AML-193 (cell line): ENCODE measurements around the gene MX2.

Experiments
- DNase-seq, 2 experiments: peaks; one replicate each; lab custom pipeline; 2025; lab: John Stamatoyannopoulos, UW

MX2 gene

DNA sequence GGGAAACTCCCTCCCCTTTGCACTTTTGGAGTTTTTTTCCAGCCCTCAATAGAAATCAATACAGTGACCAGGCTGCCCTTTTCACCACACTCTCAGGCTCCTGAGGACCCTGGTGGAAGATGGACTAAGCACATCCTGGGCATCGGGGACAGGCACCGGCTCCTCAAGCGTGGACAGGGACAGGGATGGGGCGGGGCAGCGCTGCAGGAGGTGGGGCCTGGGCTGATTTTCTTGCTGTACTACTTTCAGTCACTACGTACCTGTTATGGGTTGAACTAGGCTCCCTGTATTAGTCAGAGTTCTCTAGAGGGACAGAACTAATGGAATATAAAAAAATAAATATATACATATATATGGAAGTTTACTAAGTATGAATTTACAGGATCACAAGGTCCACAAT lies 2.5 kb downstream of the MX2 start:
- no peak for DNase-seq

DNA sequence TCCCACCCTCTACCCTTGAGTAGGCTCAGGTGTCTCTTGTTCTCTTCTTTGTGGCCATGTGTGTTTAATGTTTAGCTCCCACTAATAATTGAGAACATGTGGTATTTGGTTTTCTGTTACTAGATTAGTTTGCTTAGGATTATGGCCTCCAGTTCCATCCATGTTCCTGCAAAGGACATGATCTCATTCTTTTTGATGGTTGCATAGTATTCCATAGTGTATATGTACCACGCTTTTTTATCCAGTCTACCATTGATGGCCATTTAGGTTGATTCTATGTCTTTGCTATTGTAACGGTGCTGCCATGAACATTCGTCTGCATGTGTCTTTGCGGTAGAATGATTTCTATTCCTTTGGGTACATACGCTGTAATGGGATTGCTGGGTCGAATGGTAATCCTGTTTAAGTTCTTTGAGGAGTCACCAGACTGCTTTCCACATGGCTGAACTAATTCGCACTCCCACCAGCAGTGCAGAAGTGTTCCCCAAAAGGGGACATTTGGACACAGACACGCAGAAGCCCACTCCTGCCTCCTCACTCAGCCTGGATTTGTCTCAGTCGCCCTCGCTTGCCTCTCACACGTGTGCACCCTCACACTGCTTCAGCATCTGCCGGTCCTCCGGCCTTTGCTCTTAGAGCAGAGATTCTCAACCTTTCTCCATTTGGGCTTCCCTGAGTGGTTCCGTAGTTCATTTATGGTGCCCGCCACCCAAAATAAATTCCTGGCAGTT lies 3.7 kb downstream of the MX2 start:
- DNase-seq = no peak

DNA sequence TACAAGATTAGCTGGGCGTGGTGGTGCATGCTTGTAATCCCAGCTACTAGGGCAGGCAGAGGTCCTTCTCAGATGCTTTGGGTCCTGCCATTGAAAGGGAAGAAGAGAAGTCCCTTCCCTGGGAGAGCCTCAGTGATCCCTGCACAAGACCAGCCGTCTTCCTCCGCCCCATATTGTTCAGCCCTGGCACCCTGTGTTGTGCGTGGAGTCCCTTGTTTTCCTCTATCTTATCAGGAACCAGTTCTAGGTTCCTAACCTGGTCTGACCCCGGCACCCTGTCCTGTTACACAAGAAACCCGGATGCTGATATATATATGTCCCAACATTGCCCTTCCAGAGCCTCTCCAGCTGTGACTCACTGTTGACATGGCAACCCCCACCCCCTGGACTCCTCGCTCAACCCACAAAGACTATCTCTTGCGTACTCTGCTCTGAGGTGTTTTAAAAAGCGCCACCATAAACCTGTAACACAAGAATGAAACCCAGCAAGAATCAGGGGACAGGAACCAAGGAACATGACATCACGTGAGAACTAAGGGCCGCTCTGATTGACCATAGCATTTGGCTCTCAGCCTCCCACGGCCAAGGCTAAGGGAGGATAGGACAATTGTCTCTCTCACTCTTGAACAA lies 4.8 kb downstream of the MX2 start:
- DNase-seq = peak; percentile 93 to 94

DNA sequence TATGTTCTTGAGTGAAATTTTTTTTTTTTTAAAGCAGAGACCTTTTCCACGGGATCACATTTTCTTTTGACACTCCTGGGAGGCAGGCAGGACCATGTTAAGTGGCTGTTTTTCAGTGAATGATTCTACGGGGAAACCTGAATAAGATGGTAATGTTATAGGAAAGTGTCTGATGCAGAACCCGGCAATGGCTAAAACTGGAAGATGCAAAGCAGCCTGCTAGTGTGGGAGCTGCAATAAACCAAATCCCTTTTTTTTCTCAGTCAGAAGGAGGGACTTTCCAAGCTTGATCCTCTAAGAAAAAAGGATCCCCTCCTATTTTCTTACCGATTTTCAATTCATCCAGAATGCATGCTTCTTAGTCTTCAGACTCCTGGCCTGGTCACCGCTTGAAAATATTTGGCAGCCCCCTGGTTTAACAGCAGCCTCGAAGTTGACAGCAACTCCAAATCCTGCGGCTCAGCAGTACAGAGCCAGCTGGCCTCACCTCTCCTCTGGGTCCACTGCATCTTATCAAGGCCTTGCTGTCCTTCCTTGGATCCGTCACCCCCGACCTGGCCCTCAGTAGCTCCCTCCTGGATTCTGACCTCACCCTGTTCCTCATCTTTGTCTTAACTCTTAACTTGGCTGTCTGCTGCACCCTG lies 5.6 kb downstream of the MX2 start:
- DNase-seq = no peak

DNA sequence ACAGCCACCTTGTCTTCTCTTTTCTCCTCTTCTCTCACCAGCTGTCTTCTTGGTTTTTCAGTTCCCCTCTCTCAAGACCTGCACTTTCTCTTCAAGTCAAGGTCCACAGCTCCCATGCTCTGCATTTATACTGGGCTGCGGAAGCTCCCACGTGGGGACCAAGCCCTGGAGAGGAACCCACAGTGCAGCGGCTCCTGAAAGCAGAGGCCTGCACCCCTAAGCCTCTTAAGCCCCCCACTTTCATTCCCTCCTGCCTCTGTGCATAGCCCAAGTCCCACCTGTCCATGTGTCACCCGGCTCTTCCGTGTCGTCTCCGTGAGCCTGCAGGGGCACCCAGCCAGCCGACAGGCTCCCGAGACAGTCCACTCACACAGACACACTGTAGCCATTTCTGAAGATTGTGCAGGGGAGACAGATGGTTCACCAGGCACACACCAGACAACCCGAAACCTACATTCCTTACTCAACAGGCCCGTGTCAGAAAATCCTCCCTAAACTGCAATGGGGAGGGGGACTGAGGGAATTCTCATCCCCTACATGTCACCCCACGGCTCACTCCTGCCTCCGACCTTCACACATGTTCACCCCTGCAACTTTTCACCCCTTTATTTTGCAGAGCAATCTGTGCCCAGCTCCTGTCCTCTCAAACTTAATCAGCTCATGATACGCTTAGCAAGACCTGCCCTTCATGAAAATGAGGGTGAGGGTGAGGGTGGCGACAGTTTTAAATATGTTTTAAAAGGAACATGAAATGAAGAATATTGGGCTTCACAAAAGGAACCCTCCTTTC lies 6.3 kb downstream of the MX2 start:
- DNase-seq = no peak

DNA sequence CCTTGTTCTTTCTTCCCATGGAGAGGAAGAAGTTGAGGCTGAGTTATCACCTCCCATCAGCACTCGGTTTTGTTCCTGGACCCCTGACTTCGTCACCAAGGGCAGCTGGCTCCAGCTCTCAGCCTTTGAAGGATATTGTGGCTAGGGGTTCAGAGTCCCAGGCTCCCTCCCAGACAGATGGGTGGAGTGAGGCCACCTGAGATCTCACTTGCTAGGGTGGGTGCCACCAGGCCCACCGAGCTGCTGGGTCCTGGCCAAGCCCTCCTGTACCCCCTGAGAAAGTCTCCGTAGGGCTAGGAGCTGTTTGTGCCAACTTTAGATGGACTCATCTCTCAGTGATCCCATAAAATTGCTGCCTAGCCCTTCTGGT lies 6.9 kb downstream of the MX2 start:
- DNase-seq = no peak

DNA sequence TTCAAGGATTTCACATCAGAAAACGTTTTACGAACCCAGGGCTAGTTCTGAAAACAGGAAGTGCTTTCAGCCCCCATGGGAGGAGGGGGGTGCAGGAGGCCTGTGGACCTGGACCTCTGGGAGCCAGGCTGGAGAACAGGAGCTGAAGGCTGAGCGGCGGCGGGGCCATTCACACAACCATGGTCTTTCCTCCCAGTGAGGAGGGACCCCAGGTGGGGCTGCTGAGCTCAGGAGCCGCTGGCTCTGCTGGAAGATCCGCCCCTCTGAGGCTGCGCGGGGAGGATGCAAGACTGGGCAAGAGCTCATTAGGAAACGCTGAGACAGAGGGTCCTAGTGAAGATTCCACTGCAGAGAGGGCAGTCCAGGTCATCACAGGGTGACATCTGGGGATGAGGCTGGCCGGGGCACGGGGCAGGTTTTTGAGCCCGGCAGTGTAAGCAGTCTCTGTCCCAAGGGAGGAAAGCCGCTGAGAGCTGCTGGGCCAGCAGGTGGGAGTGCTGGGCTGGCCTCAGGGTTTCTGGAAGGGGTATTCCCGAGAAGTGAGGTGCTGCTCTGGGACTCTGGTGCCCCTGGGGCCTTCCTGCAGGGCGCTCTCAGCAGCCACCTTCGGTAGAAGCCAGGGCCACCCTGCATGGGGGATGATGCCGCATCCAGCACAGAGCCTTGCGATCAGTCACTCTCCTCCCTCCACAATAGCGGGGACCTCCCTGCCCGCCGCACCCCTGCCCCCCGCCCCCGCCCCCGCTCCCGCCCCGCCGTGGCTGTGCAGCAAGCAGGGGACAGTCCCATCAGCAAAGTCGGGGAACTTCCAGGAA lies 7.5 kb downstream of the MX2 start:
- DNase-seq = no peak

DNA sequence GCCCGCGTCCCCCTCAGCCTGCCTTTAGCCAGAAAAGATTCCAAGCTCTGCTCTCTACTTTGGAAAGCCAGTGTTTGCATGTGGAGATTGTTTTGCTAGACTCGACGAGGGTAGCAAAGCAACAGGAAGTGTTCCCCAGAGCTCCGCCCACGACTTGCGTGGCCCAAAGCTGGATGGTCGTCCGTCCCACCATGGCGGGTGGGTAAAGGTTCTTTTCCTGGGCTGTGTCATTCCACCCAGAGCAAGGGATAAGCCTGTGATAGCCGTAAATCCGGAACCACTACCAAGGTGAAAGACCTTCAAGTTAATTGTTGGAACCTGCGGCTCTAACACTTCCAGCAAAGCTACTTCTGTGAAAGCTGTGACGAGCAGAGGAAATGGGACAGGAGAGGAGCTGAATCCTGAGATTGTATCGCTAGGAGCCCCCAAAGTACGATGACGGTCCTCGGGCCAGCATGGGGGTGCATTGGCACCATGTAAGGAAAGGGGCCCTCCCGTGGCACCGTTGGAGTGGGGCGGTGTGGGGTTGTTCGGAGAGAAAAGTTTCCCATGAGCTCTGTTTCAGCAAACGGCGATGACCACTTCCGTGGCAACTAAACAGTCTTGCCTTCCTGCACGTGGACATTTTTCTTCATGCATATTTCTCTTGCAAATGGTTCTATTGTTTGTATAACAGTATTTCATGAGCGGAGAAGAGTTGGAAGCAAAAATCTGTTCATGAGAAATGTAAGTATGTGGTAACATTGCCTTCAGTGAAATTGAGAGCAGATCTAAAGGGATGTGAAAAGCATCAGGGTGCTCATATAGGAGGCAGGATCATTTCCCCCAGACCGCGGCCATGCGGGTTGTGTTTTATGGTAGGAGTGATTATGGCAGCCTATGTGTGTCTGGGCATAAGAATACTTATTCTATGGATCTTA lies 8.4 kb downstream of the MX2 start:
- peak; percentile 43 to 53 for DNase-seq

DNA sequence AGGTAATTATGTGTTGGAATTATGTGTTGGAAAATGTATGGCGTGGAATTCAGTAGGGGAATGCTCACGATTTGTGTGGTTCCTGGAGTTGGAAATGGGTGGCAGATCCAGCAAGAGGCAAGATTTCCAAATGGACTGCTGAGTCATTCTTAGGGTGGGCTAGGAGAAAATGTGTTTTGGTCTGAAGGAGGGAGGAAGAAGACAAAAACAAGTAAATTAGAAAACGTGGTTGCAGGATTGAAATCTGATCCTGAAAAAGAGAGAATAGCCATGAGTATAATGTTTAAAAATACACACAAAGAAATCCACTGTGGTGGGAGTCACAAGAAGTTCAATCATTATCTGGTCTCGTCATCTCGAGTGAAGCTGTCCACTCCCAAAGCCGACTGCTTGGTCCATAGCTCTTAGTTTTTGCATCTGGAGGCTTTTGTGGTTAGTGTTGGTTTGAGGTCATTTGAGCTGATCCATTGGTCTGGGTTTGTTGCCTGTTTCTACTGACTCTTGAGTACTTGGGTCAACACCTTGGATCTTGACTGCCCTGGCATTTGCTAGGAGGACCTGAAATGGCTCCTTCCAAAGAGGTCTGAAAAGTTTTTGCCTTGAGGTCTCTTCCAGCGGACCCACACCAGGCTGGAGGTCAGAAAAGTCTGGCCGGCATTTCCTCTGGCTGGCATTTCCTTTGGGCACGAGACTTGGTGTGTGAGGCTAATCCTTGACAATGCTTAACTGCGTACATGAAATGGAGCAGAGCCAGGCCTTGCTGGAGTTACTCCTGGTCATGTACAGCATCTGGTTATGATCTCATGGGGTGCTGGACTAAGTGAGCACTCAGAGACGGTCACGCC lies 9.2 kb downstream of the MX2 start:
- no peak for DNase-seq

DNA sequence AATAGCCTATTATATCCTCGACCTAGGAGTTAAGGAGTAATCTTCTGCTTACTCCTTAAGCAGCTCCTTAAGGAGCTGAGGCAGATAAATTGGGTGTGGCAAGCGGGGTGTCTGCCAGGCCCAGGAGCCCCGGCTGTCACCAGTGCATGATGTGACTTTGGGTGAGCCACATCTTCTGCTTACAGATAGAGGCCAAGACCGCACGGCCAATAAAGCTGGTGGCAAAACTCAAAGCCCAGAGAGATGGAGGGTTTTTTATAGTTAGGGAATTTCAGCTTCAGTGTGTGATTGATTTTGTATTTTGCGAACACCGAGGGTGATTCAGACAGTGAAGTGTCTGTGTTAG lies 9.8 kb downstream of the MX2 start:
- no peak for DNase-seq

DNA sequence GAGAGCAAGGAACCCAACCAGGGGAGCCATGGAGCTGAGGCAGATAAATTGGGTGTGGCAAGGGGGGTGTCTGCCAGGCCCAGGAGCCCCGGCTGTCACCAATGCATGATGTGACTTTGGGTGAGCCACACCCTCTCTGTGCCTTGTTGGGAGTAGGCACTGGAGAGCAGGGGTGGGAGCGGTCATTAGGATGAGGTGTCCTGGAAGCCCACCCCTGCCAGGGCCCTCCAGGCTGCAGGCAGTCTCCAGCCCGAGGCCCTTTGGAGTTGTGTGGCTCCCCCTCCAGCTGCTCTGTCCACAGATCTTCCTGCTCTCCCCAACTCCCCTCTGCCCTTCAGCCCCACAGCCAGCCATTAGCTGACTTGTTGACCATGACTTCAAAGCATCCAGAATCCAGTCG lies 11.4 kb downstream of the MX2 start:
- no peak for DNase-seq

DNA sequence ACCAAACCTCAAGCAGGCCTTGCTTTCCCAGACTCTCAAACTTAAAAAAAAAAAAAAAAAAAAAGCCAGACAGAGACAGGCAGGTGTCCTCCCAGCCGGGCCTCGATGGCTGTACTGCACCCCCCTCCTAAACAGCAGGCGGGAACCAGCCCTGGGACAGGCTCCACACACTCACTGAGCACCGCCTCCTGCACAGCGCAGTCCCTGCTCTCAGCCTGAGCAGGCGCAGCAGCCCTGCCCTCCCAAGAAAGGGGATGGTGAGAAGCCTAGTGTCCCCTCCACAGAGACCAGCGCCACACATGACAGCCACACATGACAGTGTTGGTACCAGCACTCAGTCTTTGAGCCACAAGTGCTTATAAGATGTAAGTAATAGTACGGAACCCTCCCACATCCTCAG lies 11.9 kb downstream of the MX2 start:
- DNase-seq = no peak

DNA sequence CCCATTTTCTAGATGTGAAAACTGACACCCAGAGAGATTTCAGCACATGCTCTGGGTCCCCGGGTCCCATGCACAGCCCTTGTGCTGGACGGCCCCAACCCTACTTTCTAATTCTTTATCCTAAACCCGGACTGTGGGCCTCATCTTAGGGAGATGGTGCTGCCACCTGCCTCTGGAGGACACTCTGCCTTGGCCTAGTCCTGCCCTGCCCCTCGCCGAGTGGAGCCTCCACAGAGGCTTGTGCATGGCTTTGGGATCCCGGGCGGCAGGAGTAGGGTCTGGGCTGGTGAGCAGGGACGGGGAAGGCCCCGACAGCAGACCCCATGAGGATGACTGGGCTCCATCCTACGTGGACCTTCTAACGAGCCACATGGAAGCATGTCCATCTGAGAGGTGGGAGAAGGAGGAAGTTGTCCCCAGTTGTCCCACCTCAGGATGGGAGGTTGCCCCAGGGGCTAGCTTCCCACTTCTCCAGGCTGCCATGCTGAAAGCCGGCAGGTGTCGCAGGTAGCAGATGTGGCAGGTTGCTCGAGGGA lies 12.4 kb downstream of the MX2 start:
- no peak for DNase-seq

DNA sequence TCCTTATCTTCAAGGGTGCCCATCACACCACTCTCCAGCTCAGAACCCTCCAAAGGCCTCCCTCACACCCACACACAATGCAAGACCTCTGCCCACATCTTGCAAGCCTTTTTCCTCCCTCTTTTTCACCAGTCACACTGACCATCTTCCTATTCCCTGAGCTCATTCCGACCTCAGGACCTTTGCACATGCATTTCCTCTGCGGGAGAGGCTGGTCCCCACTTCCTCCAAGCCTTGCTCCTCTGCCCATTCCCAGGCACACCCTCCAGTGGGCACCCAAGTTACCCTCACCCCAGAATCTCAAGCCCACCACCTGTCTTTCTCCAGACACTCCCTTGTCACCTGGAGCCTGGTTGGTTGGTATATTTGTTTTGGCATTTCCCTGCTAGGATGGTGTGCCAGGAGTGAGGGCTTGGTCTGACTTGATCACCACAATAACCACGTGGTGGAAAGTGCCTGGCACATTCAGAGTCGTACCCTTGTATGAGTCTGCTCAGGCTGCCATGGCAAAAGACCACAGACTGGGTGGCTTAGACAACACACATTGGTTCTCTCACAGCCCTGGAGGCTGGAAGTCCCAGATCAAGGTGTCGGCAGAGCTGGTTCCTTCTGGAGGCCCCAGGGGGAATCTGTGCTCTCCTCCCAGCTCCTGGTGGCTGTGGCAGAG lies 13.2 kb downstream of the MX2 start:
- no peak for DNase-seq

DNA sequence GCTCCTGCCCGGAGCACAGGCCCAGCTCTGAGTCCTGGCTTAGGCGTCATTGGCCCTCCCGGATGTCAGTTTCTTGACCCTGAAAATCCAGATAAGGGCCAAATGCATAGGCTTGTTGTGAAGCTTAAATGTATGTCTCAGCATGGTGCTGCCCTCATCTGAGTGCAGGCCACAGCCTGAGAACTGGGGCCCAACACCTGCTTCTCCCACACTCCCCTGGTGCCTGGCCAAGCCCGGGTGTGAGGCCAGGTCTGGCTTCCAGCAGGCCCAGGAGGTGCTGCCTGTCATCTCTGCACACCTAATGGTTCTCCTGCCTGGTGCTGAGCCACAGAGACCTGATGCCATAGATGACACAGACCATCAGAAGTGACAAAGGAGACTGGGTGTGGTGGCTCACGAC lies 14.0 kb downstream of the MX2 start:
- DNase-seq = no peak

DNA sequence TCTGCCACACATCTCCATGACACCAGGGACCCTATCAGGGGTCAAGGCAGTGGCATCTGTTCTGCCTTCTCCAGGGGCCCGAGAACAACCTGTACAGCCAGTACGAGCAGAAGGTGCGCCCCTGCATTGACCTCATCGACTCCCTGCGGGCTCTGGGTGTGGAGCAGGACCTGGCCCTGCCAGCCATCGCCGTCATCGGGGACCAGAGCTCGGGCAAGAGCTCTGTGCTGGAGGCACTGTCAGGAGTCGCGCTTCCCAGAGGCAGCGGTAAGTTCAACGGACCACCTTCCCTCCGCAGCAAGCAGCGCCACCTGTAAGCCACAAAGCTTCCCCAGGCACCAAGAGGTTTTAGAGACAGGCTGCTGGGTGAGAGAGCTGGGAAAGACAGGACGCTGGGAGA lies 15.9 kb downstream of the MX2 start:
- DNase-seq = no peak

DNA sequence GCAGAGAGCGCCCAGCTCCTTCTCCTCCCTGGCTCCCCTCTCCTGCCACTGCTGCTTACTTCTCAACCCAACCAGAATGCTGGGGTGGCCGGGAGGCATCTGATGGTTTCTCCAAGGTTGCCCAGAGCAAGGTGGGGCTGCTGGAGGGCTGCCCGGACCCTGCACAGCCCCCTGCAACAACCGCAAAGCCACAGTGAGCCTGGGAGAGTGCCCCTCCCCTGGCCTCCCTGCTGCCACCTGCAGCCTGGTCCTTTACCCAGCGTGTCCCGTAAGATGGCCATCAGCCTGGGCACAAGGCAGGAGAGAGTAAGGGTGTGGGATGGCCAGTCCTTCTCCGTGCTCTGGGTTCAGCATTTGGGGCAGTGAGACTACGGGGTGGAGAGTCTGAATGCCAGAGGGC lies 17.0 kb downstream of the MX2 start:
- DNase-seq = no peak

DNA sequence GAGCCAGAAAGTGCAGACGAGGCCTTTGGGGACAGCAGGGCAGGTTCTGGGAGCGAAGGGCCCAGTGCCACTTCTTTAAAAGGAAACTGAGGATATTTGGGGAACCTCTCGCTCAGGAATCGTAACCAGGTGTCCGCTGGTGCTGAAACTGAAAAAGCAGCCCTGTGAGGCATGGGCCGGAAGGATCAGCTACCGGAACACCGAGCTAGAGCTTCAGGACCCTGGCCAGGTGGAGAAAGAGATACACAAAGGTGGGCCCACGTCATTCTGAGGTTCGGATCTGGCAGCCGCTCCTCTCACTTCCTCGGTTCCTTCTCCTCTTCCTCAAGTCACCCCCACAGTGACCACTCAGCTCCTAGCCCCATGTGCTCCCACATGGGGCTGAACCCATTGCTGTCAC lies 18.1 kb downstream of the MX2 start:
- DNase-seq = no peak

DNA sequence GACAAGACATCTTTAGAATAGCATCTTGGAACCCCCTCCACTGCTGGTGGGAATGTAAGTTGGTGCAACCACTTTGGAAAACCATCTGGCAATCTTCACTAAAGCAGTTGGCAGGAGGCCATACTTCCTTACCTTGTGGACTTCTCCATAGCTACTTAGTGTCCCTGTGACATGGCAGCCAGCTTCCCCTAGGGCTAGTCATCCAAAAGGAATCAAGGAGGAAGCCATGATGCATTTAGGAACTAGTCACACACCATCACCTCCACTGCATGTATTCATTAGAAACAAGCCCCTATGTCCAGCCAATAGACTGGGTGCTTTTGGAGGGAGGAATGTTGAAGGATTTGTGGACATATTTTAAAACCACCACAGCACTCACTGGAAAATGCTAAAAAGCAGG lies 19.9 kb downstream of the MX2 start:
- no peak for DNase-seq
